Measurements from ENCODE around the gene LVRN.
"Not testable (repeated sequence)": the region's sequence is repeated elsewhere in the genome, so short reads cannot be mapped to it uniquely, and the experiment has no call there.

Gene LVRN

DNA sequence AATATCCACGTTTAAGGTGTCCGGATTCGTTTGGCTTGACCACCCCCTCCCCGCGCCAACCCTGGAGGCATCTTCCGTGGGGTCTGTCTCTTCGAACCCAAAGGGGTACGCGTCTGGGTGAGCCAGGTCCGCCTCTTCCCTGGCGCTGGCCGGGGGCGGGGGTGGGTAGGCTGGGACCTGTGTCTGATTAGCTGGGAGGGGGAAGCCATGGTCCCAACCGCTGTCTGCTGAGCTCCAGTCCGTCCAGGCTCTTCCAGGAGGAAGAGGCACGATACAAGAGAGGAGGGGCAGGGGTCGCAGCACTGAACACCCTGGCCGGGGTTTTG lies at the start of gene LVRN:
Gene LVRN, plus strand, starts transcription at position 237 of the 326 bp plus-strand sequence. CDS start 143 bp downstream, outside the sequence.
- no peak for DNase-seq (ENCODE audit: low read depth in 2 of 2)

DNA sequence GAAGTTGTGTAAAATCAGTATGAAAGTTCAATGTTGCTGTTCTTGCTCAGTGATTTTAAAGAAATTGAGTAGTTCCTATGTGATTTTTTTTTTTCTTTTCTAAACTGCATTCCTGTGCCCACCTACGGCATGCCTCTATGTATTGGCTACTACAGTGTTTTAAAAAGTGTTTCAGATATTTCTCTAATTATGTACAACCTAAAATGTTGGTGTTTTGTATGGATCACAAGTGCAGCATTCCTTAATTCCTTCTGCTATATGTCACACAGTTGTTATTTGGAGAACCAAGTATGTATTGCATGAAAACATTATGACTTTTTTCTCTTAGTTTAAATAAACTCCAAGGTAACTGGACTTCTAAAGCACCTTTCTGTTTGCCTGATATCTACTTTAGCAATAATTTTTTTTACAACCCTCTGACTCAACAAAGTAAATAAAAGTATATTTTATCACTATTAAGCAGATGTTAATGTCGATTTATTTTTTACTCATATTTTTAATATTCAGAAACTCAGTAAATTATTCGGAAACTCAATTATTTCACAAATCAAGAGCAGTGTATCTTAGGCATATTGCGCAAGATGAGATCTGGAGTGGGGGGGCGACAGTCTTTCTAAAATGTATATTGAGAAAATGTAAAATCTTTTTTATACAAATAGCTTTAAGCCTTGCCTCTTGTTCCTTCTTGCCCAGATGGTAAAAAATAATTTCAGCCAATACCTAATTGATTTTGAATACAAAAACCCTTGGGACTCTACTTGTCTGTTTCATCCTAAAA lies 48.5 kb upstream of the LVRN start:
- DNase-seq (ENCODE audit: low read depth in 2 of 2) = not testable (repeated sequence)

DNA sequence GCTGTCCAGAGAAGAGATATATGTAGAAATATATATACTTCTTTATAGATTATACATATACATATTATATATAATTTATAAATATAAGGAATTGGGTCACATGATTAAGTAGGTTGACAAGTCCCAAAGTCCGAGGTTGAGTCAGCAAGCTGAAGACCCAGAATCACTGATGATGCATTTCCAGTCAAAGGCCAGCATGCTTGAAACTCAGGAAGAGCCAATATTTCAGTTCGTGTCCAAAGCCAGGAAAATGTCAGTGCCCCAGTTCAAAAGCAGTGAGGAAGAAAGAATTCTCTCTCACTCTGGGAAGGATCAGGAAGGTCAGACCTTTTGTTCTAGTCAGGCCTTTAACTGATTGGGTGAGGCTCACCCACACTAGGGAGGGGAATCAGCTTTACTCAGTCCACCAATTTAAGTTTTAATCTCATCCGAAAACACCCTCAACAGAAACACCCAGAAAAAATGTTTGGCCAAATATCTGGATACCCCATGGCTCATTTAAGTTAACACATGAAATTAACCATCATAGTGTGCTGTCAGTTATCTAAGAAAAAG lies 42.0 kb upstream of the LVRN start:
- no peak for DNase-seq (ENCODE audit: low read depth in 2 of 2)

GRCh38 chr5:115928578-115929407 lies 33.5 kb upstream of the LVRN start:
- not testable (repeated sequence) for DNase-seq (ENCODE audit: low read depth in 2 of 2)

GRCh38 chr5:115930171-115930570 lies 32.1 kb upstream of the LVRN start:
- DNase-seq (ENCODE audit: low read depth in 2 of 2) = not testable (repeated sequence)

DNA sequence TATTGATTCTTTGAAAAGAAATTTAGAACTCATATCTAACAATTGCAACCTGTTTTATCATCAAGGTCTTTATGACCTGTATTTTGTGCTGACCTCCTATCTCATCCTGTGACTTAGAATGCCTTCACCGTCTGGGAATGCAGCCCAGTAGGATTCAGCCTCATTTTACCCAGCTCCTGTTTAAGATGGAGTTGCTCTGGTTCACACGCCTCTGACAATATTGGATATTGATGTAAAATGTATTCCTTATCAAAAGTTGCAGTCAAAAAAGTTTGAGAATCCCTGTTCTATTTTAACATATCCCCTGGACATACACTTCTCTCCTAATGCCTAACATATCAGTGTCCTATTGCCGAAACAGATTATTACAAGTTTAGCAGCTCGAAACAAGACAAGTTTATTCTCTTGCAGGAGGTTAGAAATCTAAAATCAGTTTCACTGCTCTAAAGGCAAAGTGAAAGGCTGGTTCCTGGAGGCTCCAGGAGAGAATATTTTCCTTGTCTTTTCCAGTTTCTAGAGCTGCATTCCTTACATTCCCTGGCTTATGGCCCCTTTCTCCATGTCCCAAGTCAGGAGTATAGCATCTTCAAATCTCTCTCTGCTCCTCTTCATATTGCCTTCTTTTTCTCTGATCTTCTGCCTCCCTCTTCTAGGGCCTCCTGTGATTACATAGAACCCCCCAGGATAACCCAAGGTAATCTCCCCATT lies 31.5 kb upstream of the LVRN start:
- no peak for DNase-seq (ENCODE audit: low read depth in 2 of 2)

GRCh38 chr5:115932991-115933390 lies 29.3 kb upstream of the LVRN start:
- no peak for DNase-seq (ENCODE audit: low read depth in 2 of 2)

DNA sequence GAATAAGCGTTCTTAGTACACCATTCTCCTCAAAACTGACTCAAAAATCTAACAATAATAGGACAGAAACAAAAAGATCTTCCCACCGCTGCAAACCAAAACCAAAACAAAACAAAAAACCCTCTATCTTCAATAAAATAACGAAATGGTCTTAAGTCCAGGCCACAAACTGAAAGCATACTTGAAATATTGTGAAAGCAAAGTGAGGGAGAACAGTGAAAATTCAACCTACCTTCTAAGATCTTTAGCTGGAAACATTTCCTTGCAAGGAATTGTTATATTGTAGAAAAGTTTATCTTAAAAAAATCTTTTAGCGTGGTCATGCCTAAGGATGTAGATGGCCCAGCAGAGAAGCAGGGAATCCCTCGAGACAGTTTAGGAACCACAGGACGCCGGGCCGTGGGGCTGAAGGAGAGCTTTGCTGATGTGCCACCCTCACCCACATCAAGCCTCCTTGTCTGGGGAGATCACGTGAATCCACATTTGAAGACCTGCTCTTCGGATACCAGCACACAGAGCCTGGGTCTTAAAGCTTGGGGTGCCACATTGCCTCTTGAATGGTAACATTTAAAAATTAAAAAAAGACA lies 27.8 kb upstream of the LVRN start:
- DNase-seq (ENCODE audit: low read depth in 2 of 2) = no peak

GRCh38 chr5:115936031-115936430 lies 26.2 kb upstream of the LVRN start:
- no peak for DNase-seq (ENCODE audit: low read depth in 2 of 2)

DNA sequence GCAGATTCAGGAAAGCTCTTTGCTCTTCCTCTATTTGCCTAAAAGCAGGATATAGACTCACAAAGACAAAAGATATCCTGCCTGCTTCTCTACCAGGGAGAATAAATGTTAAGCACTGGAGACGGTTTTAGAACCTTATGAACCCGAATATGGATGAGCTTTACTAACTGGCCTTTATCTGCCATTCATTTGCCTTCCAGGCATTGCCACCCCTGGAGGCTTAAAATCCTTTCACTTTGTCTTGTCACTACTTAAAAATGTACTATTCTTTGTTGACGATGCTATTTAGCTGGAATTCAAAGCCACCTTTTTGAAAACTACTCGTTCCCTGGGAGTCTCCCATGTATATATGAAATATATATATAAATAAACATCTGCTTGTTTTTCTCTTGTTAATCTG lies 23.2 kb upstream of the LVRN start:
- DNase-seq (ENCODE audit: low read depth in 2 of 2) = no peak

GRCh38 chr5:115940080-115940810 lies 22.0 kb upstream of the LVRN start:
- no peak for DNase-seq (ENCODE audit: low read depth in 2 of 2)

DNA sequence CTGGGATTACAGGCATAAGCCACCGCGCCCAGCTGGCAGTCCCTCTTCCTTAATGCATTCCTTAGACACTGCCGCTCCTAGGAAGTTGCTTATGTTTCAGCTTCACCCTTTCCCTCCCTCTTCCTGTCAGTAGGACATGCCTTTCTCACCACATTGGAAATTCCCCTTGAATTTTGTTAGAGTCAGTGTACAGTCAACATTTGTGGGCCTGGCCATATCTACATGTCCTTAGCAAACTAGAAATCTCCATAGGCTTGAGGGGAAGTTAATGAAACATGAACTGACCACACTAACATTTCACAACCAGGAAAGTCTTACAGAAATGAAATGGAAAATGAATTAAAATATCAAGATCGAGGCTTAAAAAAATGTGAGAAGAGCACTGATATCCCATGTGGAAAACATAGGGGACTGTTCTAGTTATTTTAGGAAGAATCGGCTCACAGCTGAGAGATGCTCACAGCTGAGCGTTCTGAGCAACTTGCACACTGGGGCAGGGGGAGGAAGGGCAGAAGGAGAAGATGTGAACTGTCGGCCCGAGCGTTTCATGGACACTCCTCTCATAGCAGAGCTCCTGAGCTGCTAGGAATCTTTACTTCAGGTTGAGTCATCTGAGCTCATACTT lies 21.1 kb upstream of the LVRN start:
- no peak for DNase-seq (ENCODE audit: low read depth in 2 of 2)

DNA sequence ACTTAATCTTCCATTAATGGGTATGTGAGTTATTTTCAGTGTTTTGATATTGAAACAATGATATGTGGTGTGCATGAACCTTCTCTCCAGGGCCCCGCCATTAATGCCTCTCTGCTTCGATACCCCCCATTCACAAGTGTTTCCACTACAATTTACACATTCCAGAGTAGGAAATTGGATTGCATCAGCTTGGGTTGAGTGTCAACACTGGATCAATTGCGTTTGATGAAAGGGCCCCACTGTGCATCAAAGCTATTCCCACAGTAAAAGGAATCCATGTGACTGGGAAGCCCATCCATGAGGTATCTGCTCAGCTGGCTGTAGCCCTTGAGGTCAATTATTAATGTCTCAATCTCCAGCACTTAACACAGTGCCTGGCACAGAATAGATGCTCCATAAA lies 17.8 kb upstream of the LVRN start:
- no peak for DNase-seq (ENCODE audit: low read depth in 2 of 2)

DNA sequence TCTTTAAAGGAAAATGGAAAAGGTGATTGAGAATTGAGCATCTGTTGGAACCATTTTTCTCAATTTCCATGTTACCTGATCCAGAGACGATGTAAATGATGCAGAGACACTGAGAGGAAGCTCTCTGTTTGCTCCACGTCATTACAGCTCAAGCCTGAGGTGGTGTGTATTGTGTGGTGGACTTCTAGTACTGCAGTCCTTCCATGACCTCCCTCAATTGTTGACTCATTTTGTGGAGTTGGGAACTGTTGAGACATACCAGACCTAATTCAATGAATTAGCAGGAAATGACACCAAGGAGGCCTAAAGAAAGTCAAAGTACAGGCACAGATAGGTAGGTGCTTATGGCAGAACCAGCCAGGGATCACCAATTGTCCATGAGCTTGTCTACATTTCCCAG lies 15.6 kb upstream of the LVRN start:
- DNase-seq (ENCODE audit: low read depth in 2 of 2) = no peak

DNA sequence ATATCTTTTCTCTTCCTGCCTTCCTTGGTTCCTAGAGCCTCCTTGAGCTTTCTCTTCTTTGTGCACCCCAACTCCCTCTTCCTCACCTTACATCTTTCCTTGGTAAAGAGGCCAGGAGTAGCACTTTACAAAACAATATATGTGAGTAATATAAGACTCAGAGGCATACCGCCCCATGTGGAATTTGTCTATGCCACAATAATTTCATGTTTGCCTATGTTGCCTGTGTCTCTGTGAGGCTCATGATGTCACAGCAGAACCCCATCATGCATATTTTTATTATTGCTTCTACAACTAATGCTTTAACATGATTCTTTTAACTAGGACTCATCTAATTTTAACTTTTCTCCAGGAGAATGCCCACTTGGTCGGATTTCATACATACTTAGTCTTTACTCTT lies 15.0 kb upstream of the LVRN start:
- DNase-seq (ENCODE audit: low read depth in 2 of 2) = no peak

DNA sequence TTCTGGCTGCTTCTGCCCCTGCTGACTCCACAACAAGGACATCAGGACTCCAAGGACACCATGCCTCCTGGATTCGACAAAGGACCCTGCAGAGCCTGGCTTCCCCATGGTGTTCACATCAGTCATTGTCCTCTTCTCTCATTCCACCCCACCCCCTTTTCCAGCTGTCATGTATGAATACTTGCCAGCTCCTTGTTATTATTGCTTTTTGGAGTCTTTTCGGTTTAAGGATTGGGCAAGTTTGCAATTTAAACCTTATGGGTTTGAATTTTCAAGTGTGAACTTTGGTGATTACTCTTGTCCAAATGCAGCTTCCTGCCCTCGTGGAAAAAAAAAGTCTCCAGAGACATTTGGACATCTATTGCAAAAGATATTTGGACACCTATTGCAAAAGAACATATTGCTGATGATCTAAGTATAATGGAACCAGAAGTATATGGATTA lies 14.2 kb upstream of the LVRN start:
- DNase-seq (ENCODE audit: low read depth in 2 of 2) = no peak

DNA sequence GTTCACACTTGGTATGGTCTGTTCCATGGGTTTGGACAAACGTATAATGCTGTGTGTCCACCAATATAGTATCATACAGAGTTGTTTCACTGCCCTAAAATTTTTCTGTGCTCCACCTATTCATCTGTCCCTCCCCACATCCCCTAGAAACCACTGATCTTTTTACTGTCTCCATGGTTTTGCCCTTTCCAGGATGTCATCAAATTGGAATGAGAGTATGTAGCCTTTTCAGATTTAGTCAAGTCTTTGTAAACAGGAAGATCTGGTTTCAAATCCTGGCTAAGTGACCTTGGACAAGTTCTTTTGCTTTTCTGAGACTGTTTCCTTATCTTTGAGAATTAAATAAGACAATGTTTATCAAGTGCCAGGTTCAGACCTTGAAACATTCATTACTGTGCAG lies 13.2 kb upstream of the LVRN start:
- no peak for DNase-seq (ENCODE audit: low read depth in 2 of 2)

GRCh38 chr5:115952588-115952987 lies 9.7 kb upstream of the LVRN start:
- DNase-seq (ENCODE audit: low read depth in 2 of 2) = no peak

- DNase-seq (ENCODE audit: low read depth in 2 of 2) = no peak
These were observed 8.1 kb upstream of the LVRN start for GRCh38 chr5:115954144-115954543.

DNA sequence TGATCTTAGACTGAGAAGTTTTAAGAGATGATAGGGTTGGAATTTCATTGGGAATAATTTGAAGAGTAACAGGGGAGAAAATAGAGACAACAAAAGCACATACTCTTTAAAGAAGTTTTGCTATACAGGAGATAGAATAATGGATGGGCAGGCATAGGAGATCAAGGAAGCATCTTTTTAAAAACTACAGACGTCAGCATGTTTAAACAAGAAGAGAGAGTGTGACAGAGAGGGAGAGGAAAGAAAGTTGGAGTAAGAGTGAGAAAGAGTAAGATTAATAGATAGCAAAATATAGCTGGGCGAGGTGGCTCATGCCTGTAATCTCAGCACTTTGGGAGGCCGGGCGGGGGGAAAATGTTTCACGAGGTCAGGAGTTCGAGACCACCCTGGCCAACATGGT lies 5.3 kb upstream of the LVRN start:
- DNase-seq (ENCODE audit: low read depth in 2 of 2) = no peak

Measured in stimulated activated CD8-positive, alpha-beta memory T cell treated with anti-CD3 and anti-CD28 coated beads, Interleukin-7, amount 100 ng/mL, for 4 hours (primary cell).